H7 (cell line): Measurements from ENCODE around the gene NCBP3. TPM values are rescaled to one million over a fixed set of nuclear protein-coding genes. Genes with fewer than 3 reads are reported as not detected.

Experiments used
- DNase-seq: peaks from one replicate; pipeline ENCODE4 v3.0.0; 2012
- H3K27me3 ChIP-seq: 2 replicates; pipeline ENCODE4 v1.6.0; 2011; ENCODE audit warnings: mild to moderate bottlenecking, low read length; ENCODE audit not compliant: control insufficient read depth, insufficient read depth
- H3K36me3 ChIP-seq: replicated peaks from 2 replicates; pipeline ENCODE4 v1.5.1; 2011; ENCODE audit warnings: low read length; ENCODE audit not compliant: control insufficient read depth, insufficient read depth
- H3K4me3 ChIP-seq: 2 replicates; pipeline ENCODE4 v1.5.1; 2011; ENCODE audit warnings: low read depth, mild to moderate bottlenecking, control low read depth, low read length, moderate library complexity; ENCODE audit not compliant: insufficient read depth
- total RNA-seq: library from RNA; depleted of rRNA; stranded (reverse); fragments of >200 nt; shearing (Covaris generic); gene quantifications from 2 replicates; pipeline ENCODE4 v1.2.3, GENCODE V29; 2014

NCBP3 gene
- total RNA-seq, 1 experiment from 2014 or later, result 17.5 TPM

- no peak for DNase-seq
- Histone ChIP-seq H3K27me3 (no peaks in the 10 kb centered on the region), H3K36me3 (peaks cover 27% of the 10 kb centered on the region), H3K4me3 (no peak overlapping the region)
Observed at GRCh38 chr17:3817851-3818605, 28.0 kb downstream of the NCBP3 start.

- Histone ChIP-seq H3K36me3 (peaks cover 30% of the 10 kb centered on the region), H3K4me3 (no peak overlapping the region), H3K27me3 (no peaks in the 10 kb centered on the region)
- no peak for DNase-seq
Observed at GRCh38 chr17:3815925-3816324, 30.1 kb downstream of the NCBP3 start.

- no peak overlapping the region for H3K4me3 ChIP-seq
- peaks cover 35% of the 10 kb centered on the region for H3K36me3 ChIP-seq
- no peaks in the 10 kb centered on the region for H3K27me3 ChIP-seq
- no peak for DNase-seq
Observed at GRCh38 chr17:3815122-3815521, 30.9 kb downstream of the NCBP3 start.

GRCh38 chr17:3814361-3814760 lies 31.7 kb downstream of the NCBP3 start:
- H3K4me3 ChIP-seq, result no peak overlapping the region
- no peak for DNase-seq
- H3K27me3 ChIP-seq, result no peaks in the 10 kb centered on the region
- peaks cover 37% of the 10 kb centered on the region for H3K36me3 ChIP-seq

GRCh38 chr17:3813171-3813570 lies 32.9 kb downstream of the NCBP3 start:
- H3K27me3 ChIP-seq, result no peaks in the 10 kb centered on the region
- no peak overlapping the region for H3K4me3 ChIP-seq
- DNase-seq, result no peak
- H3K36me3 ChIP-seq, result peaks cover 38% of the 10 kb centered on the region

GRCh38 chr17:3812771-3813170 lies 33.3 kb downstream of the NCBP3 start:
- H3K4me3 ChIP-seq, result no peak overlapping the region
- peaks cover 35% of the 10 kb centered on the region for H3K36me3 ChIP-seq
- no peaks in the 10 kb centered on the region for H3K27me3 ChIP-seq
- DNase-seq, result no peak

- H3K4me3 ChIP-seq, result no peak overlapping the region
- H3K36me3 ChIP-seq, result peaks cover 35% of the 10 kb centered on the region
- no peak for DNase-seq
- no peaks in the 10 kb centered on the region for H3K27me3 ChIP-seq
Observed at GRCh38 chr17:3812284-3812683, 33.8 kb downstream of the NCBP3 start.

GRCh38 chr17:3810019-3810418 lies 36.0 kb downstream of the NCBP3 start:
- Histone ChIP-seq H3K4me3 (no peak overlapping the region), H3K36me3 (peaks cover 31% of the 10 kb centered on the region), H3K27me3 (no peaks in the 10 kb centered on the region)
- no peak for DNase-seq

- Histone ChIP-seq H3K4me3 (no peak overlapping the region), H3K27me3 (no peaks in the 10 kb centered on the region), H3K36me3 (peaks cover 30% of the 10 kb centered on the region)
- DNase-seq, result no peak
Observed at GRCh38 chr17:3809135-3809534, 36.9 kb downstream of the NCBP3 start.

GRCh38 chr17:3808701-3809100 lies 37.3 kb downstream of the NCBP3 start:
- no peak for DNase-seq
- no peak overlapping the region for H3K4me3 ChIP-seq

GRCh38 chr17:3805581-3805980 lies 40.5 kb downstream of the NCBP3 start:
- peaks cover 15% of the 10 kb centered on the region for H3K36me3 ChIP-seq
- H3K27me3 ChIP-seq, result no peaks in the 10 kb centered on the region
- no peak for DNase-seq
- H3K4me3 ChIP-seq, result no peak overlapping the region

More at GRCh38 chr17:3808701-3809100, 37.3 kb downstream of the NCBP3 start:
- Histone ChIP-seq H3K27me3 (no peaks in the 10 kb centered on the region), H3K36me3 (peaks cover 28% of the 10 kb centered on the region)

- Histone ChIP-seq H3K27me3 (no peaks in the 10 kb centered on the region), H3K4me3 (no peak overlapping the region), H3K36me3 (peaks cover 8% of the 10 kb centered on the region)
- no peak for DNase-seq
Observed at GRCh38 chr17:3804503-3804931, 41.5 kb downstream of the NCBP3 start.

GRCh38 chr17:3803308-3803640 lies 42.8 kb downstream of the NCBP3 start:
- H3K4me3 ChIP-seq, result no peak overlapping the region
- DNase-seq, result no peak
- H3K36me3 ChIP-seq, result peaks cover 4% of the 10 kb centered on the region
- no peaks in the 10 kb centered on the region for H3K27me3 ChIP-seq

- no peak for DNase-seq
- Histone ChIP-seq H3K4me3 (no peak overlapping the region), H3K36me3 (peaks cover 3% of the 10 kb centered on the region), H3K27me3 (no peaks in the 10 kb centered on the region)
Observed at GRCh38 chr17:3802461-3803307, 43.4 kb downstream of the NCBP3 start.

- Histone ChIP-seq H3K4me3 (no peak overlapping the region), H3K27me3 (no peaks in the 10 kb centered on the region), H3K36me3 (peaks cover 1% of the 10 kb centered on the region)
- DNase-seq, result no peak
Observed at GRCh38 chr17:3801792-3802191, 44.3 kb downstream of the NCBP3 start.
